ENCODE data around the gene HBE1.
"Not testable (repeated sequence)": the region's sequence is repeated elsewhere in the genome, so short reads cannot be mapped to it uniquely, and the experiment has no call there.

The HBE1 gene

DNA sequence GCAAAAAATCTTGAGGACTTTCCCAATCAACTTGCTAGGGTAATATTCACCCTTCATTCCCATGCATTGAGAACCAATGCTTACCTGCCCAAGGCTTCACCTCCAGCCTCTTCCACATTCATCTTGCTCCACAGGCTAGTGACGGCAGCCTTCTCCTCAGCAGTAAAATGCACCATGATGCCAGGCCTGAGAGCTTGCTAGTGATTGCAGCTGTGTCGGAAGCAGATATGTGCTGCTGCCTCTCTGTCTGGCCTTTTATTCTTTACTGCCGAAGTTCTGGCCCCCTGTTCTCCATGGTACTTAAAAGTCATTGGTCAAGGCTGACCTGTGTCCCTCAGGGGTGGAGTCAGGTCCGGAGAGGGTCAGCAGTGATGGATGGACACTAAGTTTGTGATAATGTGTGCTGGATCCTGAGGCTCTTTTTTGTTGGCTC, at the start of gene HBE1:
TSS of gene HBE1 (minus strand) at position 231 of the 433 bp plus-strand sequence. CDS start at position 176, 55 bp downstream.
- DNase-seq = no peak

DNA sequence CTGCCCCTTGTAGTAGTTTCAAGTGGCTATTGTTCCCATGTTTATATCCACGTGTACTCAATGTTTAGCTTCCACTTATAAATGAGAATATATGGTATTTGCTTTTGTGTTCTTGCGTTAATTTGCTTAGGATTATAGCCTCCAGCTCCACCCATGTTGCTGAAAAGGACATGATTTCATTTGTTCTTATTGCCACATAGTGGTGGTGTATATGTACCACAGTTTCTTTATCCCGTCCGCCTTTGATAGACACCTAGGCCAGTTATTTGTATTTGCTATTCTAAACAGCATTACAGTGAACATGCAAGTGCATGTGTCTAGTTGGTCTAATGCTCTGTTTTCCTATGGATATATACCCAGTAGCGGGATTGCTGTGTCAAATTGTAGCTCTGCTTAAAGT, 47.5 kb upstream of the HBE1 start:
- DNase-seq = no peak

DNA sequence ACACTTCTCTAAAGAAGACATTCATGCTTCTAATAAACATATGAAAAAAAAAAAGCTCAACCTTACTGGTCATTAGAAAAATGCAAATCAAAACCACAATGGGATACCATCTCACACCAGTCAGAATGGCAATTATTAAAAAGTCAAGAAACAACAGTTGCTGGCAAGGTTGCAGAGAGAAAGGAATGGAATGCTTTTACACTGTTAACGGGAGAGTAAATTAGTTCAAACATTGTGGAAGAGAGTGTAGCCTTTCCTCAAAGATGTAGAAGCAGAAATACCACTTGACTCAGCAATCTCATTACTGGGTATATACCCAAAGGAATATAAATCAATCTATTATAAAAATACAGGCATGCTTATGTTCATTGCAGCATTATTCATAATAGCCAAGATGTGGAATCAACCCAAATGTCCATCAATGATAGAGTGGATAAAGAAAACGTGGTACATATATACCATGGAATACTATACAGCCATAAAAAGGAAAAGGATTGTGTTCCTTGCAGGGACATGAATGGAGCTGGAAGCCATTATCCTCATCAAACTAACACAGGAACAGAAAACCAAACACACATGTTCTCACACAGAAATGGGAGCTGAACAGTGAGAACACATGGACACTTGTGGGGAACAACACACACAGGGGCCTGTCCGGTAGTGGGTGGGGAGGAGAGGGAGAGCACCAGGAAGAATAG, 43.7 kb upstream of the HBE1 start:
- DNase-seq = not testable (repeated sequence)

DNA sequence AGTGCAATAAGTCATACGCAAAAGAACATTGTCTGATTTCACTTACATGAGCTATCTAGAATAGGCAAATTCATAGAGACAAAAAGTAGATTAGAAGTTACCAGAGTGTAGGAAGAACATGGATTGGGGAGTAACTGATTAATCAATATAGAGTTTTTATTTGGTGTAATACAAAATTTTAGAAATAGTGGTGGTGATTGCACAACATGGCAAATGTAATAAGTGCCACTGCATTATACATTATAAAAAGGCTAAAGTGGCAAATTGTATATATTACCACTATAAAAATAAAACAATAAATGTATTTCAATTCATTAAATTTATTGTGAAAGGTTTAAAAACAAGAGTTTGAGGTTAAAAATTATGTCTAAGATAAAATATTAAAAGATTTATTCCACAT, 40.7 kb upstream of the HBE1 start:
- no peak for DNase-seq

DNA sequence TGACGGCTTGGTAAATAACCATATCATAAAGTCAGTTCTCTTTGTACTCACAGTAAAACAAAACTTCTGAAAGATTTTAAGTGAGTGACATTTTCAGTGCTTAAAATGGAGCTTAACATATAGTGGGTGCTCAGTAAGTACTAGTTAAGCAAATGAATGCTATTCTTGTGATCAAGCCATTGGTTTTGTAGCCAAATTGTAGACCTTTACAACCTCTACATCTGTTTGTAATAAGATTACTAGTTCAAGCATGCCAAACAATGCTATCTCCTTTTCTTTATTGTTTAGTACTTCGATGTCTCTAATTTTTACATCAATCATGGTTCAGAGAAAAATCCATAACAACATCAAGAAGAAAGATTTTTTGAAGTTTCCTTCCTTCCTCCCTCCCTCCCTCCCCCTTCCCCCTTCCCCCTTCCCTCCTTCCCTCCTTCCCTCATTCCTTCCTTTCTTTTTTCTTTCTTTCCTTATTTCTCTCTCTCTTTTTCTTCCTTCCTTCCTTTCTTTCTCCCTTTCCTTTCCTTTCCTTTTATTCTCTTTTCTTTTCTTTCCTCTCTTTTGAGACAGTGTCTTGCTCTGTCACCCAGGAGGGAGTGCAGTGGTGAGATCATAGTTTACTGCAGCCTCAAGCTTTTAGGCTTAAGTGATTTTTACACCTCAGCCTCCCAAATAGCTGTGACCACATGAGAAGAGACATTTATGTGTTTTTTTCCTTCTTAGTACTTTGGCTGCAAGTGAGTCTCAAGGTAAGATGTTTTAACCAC, 37.7 kb upstream of the HBE1 start:
- no peak for DNase-seq

DNA sequence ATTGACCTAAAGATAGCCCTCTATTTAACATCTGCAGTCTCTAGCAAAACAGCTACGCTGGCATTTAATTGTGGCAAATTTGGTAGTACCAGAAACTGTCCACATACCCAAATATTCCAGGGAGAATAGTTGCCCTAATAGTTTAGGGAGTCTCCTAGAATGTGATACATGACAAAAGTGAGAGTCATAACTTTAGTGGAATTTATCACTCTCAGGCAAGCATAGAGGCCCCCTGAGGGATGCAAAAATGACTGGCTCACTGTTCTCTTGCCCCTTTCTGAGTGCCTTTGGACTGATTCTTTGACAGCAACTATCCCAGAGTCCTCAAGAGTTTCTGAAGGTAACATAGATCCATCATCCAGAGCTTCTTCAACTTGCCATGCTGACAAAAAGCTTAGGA, 34.3 kb upstream of the HBE1 start:
- no peak for DNase-seq

DNA sequence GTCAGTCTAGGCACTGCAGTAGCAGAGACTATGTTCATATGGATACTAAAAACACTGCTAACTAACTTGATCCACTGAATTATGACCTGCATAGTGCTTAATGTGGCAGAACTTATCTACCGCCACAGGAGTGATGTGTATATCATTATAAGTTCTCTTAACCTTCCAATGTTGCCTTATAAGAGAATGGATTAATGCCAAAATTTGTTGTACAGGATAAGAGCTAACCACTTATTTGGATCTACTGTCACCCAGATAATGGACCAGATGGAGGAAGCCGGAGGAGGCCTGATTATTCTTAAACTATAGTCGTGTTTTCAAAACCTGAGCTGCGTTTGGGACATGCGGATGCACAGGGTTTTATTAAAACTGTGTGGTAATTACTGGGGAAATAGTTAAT, 33.9 kb upstream of the HBE1 start:
- DNase-seq = no peak

DNA sequence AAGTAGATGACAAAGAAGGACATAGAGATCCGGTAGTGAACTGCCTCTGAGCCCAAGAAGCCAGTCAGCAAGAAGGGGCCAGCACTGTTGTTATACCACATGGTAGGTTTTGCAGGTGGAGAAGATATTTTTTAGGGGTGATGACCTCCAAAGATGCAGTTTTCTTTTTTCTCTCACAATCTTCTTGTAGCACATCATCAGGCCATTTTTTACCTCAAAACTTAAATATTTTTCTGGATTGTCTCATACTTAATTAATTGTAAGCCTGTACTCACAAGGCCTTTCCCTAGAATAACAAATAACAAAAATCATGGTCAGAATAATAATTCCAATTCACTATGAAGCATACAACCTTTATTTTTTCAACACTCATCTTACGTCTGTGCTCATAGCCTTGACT, 32.1 kb upstream of the HBE1 start, which contains the start of gene OR51B4:
TSS of gene OR51B4 (minus strand) at position 101 of the 400 bp plus-strand sequence. CDS start at position 101, 0 bp downstream.
- DNase-seq = no peak

DNA sequence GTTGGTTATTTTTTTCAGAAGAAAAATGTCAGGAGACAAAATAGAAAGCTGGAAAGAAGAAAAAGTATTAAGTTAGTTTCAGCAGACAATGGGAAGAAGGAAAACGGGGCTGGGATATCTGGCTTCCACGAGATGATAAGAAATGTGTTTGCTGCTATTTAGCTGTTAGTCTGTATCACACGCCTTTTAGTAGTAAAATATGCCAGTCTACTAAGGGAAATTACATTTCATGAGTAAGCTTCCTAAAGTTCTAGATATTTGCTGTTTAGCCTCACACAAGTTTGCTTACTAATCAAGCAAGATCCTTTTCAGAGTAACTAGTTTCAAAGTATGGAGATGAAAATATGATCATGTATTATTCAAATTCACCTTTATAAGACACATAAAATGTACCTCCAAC, 30.5 kb upstream of the HBE1 start:
- DNase-seq = no peak

DNA sequence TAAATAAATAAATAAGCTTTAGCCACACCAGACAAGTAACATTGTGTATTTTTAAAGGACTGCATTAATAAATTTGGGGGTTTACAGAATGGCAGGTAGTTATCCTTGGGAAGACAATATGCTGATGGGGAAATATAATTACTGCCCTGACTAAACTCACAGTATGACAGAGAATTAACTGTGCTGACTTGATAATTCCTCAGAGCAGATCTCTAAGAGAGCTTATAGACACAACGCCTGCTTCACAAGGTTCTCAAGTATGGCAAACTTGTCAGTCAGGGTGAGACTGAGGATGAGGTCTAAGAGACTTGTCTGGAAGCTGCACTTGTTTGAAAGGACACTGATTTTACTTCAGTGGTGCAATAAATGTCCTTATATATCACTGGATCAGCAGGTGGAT, 28.7 kb upstream of the HBE1 start:
- no peak for DNase-seq

DNA sequence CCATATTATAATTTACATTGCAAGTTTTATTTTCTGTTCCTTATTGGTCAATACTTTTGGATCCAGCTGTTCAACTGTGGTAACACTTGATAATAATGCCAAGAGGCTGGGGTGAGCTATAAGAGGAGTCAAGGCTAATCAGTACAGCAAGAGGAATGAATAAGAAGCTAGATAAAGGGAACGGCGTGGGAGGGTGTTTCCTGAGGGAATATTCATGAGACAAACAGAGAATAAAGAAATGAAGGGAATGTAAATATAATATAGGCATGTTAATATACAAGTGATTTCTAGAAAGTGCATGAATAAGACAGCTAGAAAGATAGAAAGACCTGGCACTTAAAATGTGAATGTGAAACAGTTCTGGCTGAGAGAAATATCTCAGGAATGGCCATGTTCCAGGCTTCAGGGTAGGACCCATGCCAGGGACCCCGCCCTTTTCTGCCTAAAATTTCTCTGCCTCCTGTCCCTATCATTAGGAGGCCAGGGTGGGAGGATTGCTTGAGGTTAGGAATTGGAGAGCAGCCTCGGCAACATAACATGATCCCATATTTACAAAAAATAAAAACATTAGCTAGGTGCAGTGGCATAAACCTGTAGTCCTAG, 28.1 kb upstream of the HBE1 start:
- no peak for DNase-seq

DNA sequence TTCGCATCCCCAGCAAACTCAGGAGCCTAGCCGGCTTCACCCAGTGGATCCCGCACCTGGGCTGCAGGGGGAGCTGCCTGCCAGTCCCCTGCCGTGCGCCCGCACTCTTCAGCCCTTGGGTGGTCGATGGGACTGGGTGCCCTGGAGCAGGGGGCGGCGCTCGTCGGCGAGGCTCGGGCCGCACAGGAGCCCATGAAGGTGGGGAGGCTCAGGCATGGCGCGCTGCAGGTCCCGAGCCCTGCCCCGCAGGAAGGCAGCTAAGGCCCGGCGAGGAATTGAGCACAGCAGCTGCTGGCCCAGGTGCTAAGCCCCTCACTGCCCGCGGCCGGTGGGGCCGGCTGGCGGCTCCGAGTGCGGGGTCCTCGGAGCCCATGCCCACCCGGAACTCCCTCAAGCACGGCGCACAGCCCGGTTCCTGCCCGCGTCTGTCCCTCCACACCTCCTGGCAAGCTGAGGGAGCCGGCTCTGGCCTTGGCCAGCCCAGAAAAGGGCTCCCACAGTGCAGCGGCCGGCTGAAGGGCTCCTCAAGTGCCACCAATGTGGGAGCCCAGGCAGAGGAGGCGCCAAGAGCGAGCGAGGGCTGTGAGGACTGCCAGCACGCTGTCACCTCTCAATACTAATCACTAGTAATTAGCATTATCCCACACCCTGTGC, 24.7 kb upstream of the HBE1 start:
- not testable (repeated sequence) for DNase-seq

DNA sequence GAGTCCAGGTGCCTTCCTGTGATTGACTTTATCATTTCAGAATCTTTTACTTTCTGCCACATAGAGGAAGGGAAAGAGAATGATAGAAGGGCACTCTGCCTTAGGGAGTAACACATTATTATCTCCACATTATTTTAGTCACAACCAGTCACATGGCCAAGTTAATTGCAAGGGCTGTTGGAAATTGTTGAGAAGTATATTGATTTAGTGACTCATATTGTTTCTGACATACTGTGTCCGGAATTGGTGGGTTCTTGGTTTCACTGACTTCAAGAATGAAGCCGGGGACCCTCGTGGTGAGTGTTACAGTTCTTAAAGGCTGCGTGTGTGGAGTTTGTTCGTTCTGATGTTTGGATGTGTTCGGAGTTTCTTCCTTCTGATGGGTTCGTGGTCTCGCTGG, 23.3 kb upstream of the HBE1 start:
- DNase-seq = no peak

DNA sequence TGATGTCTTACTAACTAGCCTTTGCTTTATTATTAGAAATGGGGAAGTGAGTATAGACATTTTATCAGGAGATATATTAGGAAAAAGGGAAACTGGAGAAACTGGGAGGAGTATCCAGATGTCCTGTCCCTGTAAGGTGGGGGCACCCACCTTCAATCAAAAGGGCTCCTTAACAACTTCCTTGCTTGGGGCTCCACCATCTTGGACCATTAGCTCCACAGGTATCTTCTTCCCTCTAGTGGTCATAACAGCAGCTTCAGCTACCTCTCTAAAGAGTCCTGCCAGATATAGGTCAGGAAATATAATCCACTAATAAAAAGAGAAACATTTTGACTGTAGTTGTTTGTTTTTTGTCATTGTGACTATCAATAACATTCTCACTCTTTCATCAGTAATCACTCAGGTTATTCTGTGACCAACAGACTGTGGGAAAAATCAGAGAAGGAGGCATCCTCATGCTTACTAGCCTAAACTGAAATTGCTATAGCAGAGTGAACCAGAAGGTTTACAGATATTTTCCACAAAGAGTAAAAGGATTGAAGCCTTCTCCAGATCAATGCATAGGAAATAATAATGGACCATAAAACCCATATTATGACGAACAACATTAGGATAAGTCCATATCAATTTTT, 21.6 kb upstream of the HBE1 start:
- no peak for DNase-seq

DNA sequence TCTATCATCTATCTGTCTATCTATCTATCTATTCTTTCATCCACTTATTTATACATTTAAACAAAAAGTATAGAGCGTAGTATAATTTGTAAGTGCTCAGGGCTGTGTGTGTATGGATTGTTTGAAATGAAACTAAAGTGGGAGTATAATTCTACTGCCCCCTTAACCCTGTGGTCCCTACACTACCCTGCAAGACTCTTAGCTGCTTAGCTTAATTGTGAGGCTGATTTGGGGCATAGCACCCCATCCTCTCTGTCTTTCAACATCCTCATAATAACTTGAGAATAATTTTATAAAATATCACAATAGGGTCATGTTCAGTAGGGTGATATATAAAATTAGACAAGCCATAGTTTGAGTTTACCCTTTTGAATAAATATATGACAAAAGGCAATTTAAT, 20.4 kb upstream of the HBE1 start:
- no peak for DNase-seq

DNA sequence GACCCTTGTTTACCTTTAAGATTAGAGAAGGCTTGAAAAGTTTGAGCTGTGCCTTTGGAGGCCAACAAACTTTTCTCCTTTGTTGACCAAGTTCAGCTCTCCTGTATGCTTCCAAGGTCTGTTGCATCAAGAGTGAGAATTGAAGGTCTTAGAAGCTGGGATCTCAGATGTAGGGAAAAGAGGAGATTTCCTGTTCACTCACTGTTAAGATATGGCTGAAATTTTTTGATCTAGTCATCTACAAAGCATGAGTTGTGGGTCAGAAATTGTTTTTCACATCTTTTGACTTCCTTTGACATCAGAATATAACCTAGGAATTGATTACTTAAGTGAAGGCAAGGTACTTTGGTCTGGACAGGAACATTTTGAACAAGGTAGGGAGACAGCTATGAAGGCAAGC, 20.0 kb upstream of the HBE1 start:
- no peak for DNase-seq

DNA sequence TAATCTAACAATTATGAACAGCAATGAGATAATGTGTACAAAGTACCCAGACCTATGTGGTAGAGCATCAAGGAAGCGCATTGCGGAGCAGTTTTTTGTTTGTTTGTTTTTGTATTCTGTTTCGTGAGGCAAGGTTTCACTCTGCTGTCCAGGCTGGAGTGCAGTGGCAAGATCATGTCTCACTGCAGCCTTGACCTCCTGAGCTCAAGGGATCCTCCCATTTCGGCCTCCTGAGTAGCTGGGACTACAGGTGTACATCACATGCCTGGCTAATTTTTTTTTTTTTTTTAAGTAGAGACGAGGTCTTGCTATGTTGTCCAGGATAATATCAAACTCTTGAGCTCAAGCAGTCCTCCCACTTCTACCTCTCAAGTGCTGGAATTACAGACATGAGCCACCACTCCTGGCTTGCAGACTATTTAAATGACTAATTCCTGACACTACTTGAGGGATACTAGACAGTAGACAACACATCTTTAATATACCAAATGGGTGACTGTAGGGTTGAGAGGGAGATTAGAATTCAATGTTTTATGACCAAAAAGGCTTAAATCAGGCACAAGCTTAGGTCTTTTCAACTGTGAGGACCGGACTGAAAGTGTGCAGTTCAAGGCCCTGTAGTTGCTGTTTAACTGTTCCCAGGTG, 19.3 kb upstream of the HBE1 start:
- no peak for DNase-seq

DNA sequence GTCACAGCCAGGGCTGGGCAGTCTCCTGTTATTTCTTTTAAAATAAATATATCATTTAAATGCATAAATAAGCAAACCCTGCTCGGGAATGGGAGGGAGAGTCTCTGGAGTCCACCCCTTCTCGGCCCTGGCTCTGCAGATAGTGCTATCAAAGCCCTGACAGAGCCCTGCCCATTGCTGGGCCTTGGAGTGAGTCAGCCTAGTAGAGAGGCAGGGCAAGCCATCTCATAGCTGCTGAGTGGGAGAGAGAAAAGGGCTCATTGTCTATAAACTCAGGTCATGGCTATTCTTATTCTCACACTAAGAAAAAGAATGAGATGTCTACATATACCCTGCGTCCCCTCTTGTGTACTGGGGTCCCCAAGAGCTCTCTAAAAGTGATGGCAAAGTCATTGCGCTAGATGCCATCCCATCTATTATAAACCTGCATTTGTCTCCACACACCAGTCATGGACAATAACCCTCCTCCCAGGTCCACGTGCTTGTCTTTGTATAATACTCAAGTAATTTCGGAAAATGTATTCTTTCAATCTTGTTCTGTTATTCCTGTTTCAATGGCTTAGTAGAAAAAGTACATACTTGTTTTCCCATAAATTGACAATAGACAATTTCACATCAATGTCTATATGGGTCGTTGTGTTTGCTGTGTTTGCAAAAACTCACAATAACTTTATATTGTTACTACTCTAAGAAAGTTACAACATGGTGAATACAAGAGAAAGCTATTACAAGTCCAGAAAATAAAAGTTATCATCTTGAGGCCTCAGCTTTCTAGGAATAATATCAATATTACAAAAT, 18.6 kb upstream of the HBE1 start:
- DNase-seq = no peak

DNA sequence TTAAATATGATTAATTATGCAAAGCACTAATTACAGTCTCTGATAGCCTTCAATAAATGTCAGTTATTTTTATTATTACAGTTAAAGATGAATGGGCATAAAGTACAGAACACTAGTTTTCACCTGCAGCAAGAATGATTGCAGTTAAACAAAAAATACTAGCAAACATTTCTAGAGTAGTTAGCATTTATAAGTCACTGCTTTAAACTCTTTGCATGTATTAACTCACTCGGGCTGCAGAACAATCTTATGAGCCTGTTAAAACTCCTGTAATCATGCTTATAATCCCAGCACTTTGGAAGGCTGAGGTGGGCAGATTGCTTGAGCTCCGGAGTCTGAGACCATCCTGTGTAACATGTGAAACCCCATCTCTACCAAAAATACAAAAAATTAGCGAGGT, 17.2 kb upstream of the HBE1 start:
- no peak for DNase-seq

DNA sequence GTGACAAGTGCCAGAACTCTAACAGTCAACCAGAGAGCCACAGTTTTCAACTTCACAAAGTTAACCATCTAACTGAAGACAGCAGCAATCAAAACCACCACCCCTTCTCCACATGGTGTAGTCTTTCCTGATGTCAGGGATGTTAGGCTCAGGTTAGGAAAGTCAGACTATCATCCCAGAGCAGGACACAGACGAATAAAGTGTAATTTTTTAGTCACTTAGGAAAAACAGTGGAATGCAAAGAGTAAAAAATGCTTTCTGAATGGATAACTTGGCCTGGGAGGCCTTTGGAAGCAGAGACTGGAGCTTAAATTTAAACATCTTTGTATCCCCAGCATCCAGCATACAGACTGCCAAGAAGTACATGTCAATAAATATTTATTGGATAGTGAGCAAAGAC, 16.6 kb upstream of the HBE1 start:
- DNase-seq = no peak

DNA sequence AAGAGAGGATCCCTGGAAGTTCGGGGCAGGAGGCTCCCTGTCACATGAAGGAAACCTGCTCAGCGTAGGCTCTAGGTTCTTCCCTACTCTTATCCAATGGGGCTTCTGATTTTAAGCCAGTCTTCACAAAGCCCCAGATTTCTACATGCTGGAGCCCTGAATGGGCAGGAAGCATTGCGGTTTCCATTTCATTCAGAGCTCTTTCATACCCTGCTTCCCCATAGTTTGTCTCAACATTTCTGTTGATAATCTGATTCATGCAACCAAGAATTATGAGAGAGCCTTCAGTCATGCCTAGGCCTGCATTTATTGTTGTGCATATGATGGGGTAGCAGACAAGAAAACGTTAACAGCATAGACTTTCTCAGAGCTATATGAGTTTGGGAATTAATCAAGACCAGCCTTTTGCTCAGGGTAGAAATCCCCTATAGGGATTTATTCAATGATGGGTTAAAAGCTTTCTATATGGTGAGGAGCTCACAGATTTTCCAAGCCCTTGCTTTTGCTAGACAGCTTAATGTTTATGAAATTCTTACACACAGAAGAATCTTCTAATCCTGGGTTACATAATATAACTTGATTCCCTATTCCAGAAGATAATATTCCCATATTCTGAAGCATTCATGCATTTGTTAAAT, 16.1 kb upstream of the HBE1 start:
- DNase-seq = no peak

Data from NCI-H187 (cell line).